KG1 (cell line): ENCODE results near the gene KLHL15.
A peak's percentile ranks its signal among the peaks of the same experiment; 100 is the strongest.

ENCODE experiments used
- DNase-seq: peaks from one replicate; lab custom pipeline; 2025; lab: John Stamatoyannopoulos, UW

KLHL15 gene

GRCh38 chrX:23952984-23953907, 73.7 kb downstream of the KLHL15 start:
- peak; percentile 35 for DNase-seq

GRCh38 chrX:23952391-23952790, 74.6 kb downstream of the KLHL15 start:
- no peak for DNase-seq

- no peak for DNase-seq
Observed at GRCh38 chrX:23945206-23945605, 81.8 kb downstream of the KLHL15 start.

GRCh38 chrX:23944234-23944633, 82.8 kb downstream of the KLHL15 start:
- no peak for DNase-seq

- no peak for DNase-seq
Observed at GRCh38 chrX:23939203-23939602, 87.8 kb downstream of the KLHL15 start.

GRCh38 chrX:23938690-23939089, 88.3 kb downstream of the KLHL15 start:
- no peak for DNase-seq

GRCh38 chrX:23937100-23937499, 89.9 kb downstream of the KLHL15 start:
- no peak for DNase-seq

- no peak for DNase-seq
Observed at GRCh38 chrX:23936180-23936579, 90.8 kb downstream of the KLHL15 start.

GRCh38 chrX:23935106-23935505, 91.9 kb downstream of the KLHL15 start:
- no peak for DNase-seq
